GM12892 (cell line): ENCODE results near the gene GLYATL1.

ENCODE experiments used
- POLR2A ChIP-seq: IDR thresholded peaks from 2 replicates; pipeline ENCODE4 v1.6.1; 2011; ENCODE audit warnings: low read depth, low read length, control low read depth
- POLR2AphosphoS5 ChIP-seq: IDR thresholded peaks from 2 replicates; pipeline ENCODE4 v1.6.1; 2011; ENCODE audit warnings: low read depth, low read length, control low read depth

GRCh38 chr11:58934945-58935513 lies 4.3 kb upstream of the GLYATL1 start:
- TF ChIP-seq POLR2A = no peak
- TF ChIP-seq POLR2AphosphoS5 = no peak
